ENCODE results near the gene PRRC2B. TPM values are rescaled to one million over a fixed set of nuclear protein-coding genes. Genes with fewer than 3 reads are reported as not detected.
A peak's percentile ranks its signal among the peaks of the same experiment; 100 is the strongest.

PRRC2B gene
- total and polyA plus RNA-seq, 10 donors: 23.3 to 235 (median 180) TPM

DNA sequence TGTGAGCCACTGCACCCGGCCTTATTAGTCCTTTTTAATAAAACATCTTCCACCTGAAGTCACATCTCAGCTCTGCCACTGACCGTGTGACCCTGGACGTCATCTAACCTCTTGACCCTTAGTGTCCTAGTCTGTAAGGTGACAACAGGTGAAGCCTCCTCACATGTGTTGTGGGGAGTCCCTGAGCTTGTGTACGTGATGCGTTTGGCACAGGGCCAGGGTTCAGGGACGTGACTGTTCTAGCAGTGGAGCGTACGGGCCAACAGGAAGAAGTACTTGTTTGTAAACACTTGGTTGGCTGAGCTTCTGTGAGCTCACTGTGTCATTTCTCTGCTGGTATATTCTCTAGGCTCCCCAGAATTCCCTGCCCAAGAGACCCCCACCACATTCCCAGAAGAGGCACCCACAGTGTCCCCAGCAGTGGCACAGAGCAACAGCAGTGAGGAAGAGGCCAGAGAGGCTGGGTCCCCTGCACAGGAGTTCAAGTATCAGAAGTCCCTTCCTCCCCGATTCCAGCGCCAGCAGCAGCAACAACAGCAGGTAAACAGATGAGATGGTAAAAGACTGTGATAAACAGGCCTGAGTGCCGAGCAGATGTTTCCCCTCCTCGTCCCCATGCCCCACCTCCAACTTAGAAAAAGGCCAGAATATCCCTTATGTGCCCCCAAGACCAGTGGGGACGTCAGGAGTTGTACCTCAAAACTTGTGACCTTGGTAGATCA is 73.5 kb downstream of the PRRC2B start:
- peaks cover 0 to 3% (median 0%) of the 10 kb centered on the region in 8 donors for H3K9me3 ChIP-seq
- peak; percentile 50 for DNase-seq
- 75 to 87% (median 80%) methylated on average over 12 to 13 of the region's 13 CpGs for WGBS, 5 donors
- H3K36me3 ChIP-seq: peaks cover 3 to 100% (median 91%) of the 10 kb centered on the region in 6 donors
- no peak overlapping the region for H3K4me3 ChIP-seq
- intact Hi-C loops (cut with DNase I; ENCODE audit: low total_unique reads): no loop called here
- TF ChIP-seq, protein P1, sequence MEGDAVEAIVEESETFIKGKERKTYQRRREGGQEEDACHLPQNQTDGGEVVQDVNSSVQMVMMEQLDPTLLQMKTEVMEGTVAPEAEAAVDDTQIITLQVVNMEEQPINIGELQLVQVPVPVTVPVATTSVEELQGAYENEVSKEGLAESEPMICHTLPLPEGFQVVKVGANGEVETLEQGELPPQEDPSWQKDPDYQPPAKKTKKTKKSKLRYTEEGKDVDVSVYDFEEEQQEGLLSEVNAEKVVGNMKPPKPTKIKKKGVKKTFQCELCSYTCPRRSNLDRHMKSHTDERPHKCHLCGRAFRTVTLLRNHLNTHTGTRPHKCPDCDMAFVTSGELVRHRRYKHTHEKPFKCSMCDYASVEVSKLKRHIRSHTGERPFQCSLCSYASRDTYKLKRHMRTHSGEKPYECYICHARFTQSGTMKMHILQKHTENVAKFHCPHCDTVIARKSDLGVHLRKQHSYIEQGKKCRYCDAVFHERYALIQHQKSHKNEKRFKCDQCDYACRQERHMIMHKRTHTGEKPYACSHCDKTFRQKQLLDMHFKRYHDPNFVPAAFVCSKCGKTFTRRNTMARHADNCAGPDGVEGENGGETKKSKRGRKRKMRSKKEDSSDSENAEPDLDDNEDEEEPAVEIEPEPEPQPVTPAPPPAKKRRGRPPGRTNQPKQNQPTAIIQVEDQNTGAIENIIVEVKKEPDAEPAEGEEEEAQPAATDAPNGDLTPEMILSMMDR (IDR thresholded peaks at IDR 0.05 in 8 of 11, conservative IDR thresholded peaks at IDR 0.05 in 3 of 11): no peak
- TF ChIP-seq POLR2AphosphoS5 (IDR thresholded peaks at IDR 0.05): peak in 2 of 3 donors; percentile 32 to 58
- TF ChIP-seq POLR2A (IDR thresholded peaks at IDR 0.05): no peak
- no peak overlapping the region for H3K27ac ChIP-seq
- H3K27me3 ChIP-seq (replicated peaks in 1 of 7): no peaks in the 10 kb centered on the region
- H3K4me1 ChIP-seq: peaks cover 0 to 20% (median 10%) of the 10 kb centered on the region in 6 donors

DNA sequence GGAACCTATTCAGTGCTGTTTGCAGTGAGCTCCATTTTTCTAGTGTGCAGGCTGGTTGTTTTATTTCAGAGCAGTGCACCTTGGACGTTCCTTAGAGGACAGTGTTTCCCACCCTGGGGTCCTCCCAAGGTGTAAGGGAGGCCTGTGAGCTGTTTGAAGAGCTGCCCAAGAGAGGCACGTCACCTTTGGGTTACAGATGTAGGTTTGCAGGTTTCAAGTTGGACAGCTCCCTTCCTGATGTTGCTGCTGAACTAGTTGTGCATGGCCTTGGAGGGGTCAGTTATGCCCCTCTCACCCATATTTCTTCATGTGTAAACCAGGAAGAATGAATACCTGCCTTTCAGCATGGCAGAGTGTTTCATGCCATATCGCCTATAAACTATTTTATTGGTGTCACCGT is 74.1 kb downstream of the PRRC2B start:
- intact Hi-C loops (cut with DNase I; ENCODE audit: low total_unique reads): no loop called here
- no peak overlapping the region for H3K4me3 ChIP-seq
- 92 to 97% (median 95%) methylated on average over 4 of the region's 4 CpGs for WGBS, 5 donors
- H3K4me1 ChIP-seq: peaks cover 0 to 13% (median 6%) of the 10 kb centered on the region in 6 donors
- TF ChIP-seq POLR2AphosphoS5 (IDR thresholded peaks at IDR 0.05) (no peak), POLR2A (IDR thresholded peaks at IDR 0.05) (no peak)
- TF ChIP-seq, protein P1 (IDR thresholded peaks at IDR 0.05 in 8 of 11, conservative IDR thresholded peaks at IDR 0.05 in 3 of 11): no peak
- DNase-seq: peak; percentile 2
- H3K9me3 ChIP-seq: peaks cover 0 to 3% (median 0%) of the 10 kb centered on the region in 8 donors
- H3K36me3 ChIP-seq: peaks cover 3 to 100% (median 97%) of the 10 kb centered on the region in 6 donors
- H3K27ac ChIP-seq: no peak overlapping the region
- no peaks in the 10 kb centered on the region for H3K27me3 ChIP-seq (replicated peaks in 1 of 7)

DNA sequence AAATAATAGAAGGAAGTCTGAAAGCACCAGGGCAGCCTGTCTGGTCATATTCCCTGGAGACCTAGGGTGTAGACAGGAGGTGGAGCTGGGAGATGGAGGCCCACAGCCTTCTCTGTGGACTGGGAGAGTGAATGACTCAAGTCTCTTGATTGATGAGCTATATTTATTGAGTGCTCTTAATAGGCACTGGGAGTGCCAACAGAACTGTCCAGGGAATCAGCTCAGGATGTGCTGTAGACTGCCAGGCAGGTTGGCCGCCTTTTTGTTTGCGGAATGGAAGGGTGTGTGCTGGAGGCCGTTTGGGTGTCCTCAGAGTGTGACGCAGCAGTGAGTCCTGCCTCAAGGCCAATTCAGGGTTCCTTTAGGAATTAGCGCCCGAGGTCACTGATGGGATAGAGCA is 75.5 kb downstream of the PRRC2B start:
- Histone ChIP-seq H3K9me3 (peaks cover 0 to 3% (median 0%) of the 10 kb centered on the region in 8 donors), H3K36me3 (peaks cover 5 to 100% (median 99%) of the 10 kb centered on the region in 6 donors), H3K27ac (no peak overlapping the region), H3K27me3 (replicated peaks in 1 of 7) (no peaks in the 10 kb centered on the region), H3K4me1 (peaks cover 0 to 3% (median under 1%) of the 10 kb centered on the region in 6 donors), H3K4me3 (no peak overlapping the region)
- intact Hi-C loops (cut with DNase I; ENCODE audit: low total_unique reads): no loop called here
- 73 to 93% (median 89%) methylated on average over 6 of the region's 6 CpGs for WGBS, 5 donors
- TF ChIP-seq POLR2A (IDR thresholded peaks at IDR 0.05) (no peak), POLR2AphosphoS5 (IDR thresholded peaks at IDR 0.05) (no peak)
- TF ChIP-seq, protein P1 (IDR thresholded peaks at IDR 0.05 in 8 of 11, conservative IDR thresholded peaks at IDR 0.05 in 3 of 11): no peak
- peak; percentile 27 for DNase-seq

DNA sequence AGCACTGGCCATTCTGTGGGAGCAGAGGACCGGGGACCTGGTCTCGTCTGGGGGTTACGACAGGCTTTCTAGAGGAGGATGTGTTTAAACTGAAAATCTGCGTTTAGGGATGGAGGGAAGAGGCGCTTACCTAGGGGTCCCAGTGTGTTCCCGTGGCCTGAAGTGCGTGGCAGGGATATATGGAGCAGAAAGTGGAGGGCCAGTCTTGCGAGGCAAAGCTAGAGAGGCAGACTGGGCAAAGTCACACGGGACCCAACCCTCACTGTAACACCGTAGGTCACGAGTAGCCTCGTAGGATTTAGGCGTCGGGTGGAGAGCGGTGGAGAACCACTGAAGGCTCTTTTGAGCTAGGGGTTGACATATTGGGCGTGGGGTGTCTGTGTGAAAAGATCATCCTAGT is 76.1 kb downstream of the PRRC2B start:
- Histone ChIP-seq H3K4me3 (no peak overlapping the region), H3K36me3 (peaks cover 5 to 100% (median 99%) of the 10 kb centered on the region in 6 donors), H3K27ac (no peak overlapping the region), H3K4me1 (no peaks in the 10 kb centered on the region), H3K27me3 (replicated peaks in 1 of 7) (no peaks in the 10 kb centered on the region), H3K9me3 (peaks cover 0 to 3% (median 0%) of the 10 kb centered on the region in 8 donors)
- intact Hi-C loops (cut with DNase I; ENCODE audit: low total_unique reads): no loop called here
- DNase-seq: peak; percentile 31
- TF ChIP-seq, protein P1 (IDR thresholded peaks at IDR 0.05 in 8 of 11, conservative IDR thresholded peaks at IDR 0.05 in 3 of 11): no peak
- TF ChIP-seq POLR2AphosphoS5 (IDR thresholded peaks at IDR 0.05) (no peak), POLR2A (IDR thresholded peaks at IDR 0.05) (no peak)
- WGBS, 5 donors: 92 to 96% (median 94%) methylated on average over 16 of the region's 16 CpGs

All from spleen (tissue), 11 donors.